Thoracic aorta (tissue), 2 donors: ENCODE measurements around the gene CRACR2A. TPM values are rescaled to one million over a fixed set of nuclear protein-coding genes. Genes with fewer than 3 reads are reported as not detected.
A peak's percentile ranks its signal among the peaks of the same experiment; 100 is the strongest.

Source experiments
- ATAC-seq: fragments of 150-250 bp; one replicate; pipeline ENCODE4 v1.8.0; 2017; ENCODE audit warnings: low read depth; ENCODE audit not compliant: insufficient number of reproducible peaks, low FRiP score
- DNase-seq: peaks from one replicate; pipeline ENCODE4 v3.0.0-alpha.2; 2020; ENCODE audit warnings: low spot score
- H3K27ac ChIP-seq, 2 donors: fragments of 200-600 bp; sonication (generic); 1 replicate in 1 of 2; 2 replicates in 1 of 2; pipeline ENCODE4 v1.5.1; 2016; ENCODE audit warnings: mild to moderate bottlenecking in 2 of 2, moderate library complexity in 2 of 2
- H3K27me3 ChIP-seq: fragments of 200-600 bp; sonication (generic); replicated peaks from 2 replicates; pipeline ENCODE4 v1.6.0; 2016; ENCODE audit warnings: mild to moderate bottlenecking; ENCODE audit not compliant: insufficient read depth
- H3K36me3 ChIP-seq: fragments of 200-600 bp; sonication (generic); one replicate; pipeline ENCODE4 v1.5.1; 2016
- H3K4me1 ChIP-seq, 2 donors: fragments of 200-600 bp; sonication (generic); 1 replicate in 1 of 2; 2 replicates in 1 of 2; pipeline versions ENCODE4 v1.5.1 to v1.6.0; 2016; ENCODE audit warnings: low read depth in 2 of 2, mild to moderate bottlenecking in 1 of 2; ENCODE audit not compliant: control insufficient read depth in 1 of 2
- H3K4me3 ChIP-seq: fragments of 200-600 bp; sonication (generic); 2 replicates; pipeline ENCODE4 v1.5.1; 2016; ENCODE audit warnings: mild to moderate bottlenecking
- H3K9me3 ChIP-seq: fragments of 200-600 bp; sonication (generic); 2 replicates; pipeline ENCODE4 v1.5.1; 2016
- CTCF ChIP-seq: fragments of 200-600 bp; sonication (generic); IDR thresholded peaks from one replicate; pipeline ENCODE4 v1.5.1; 2019; ENCODE audit warnings: antibody characterized with exemption
- total RNA-seq, 2 donors: library from RNA; depleted of rRNA; stranded (reverse); fragments of >200 nt; gene quantifications; one replicate each; pipeline versions ENCODE4 v1.1.0 to v1.2.3, GENCODE V29; 2016

The CRACR2A gene
- total RNA-seq, 2 donors from 2014 or later, result 2.2 to 2.7 TPM

- Histone ChIP-seq H3K36me3 (no peaks in the 10 kb centered on the region), H3K27me3 (no peaks in the 10 kb centered on the region), H3K4me3 (peak overlapping the region; percentile 69), H3K27ac (no peak overlapping the region), H3K4me1 (peaks cover 0 to 6% of the 10 kb centered on the region in 2 donors), H3K9me3 (no peaks in the 10 kb centered on the region)
- ATAC-seq (no peak), DNase-seq (no peak)
- no peak for TF ChIP-seq CTCF
Observed at GRCh38 chr12:3751151-3752095, 1.5 kb downstream of the CRACR2A start.

- H3K4me3 ChIP-seq, result no peak overlapping the region
- no peak for ATAC-seq
Observed at GRCh38 chr12:3750616-3751015, 2.3 kb downstream of the CRACR2A start.

GRCh38 chr12:3748620-3749019 is 4.3 kb downstream of the CRACR2A start:
- no peak for TF ChIP-seq CTCF
- no peak overlapping the region for H3K4me3 ChIP-seq
- H3K36me3 ChIP-seq, result no peaks in the 10 kb centered on the region
- H3K27me3 ChIP-seq, result no peaks in the 10 kb centered on the region
- no peaks in the 10 kb centered on the region for H3K9me3 ChIP-seq
- H3K4me1 ChIP-seq, result peaks cover 0 to 6% of the 10 kb centered on the region in 2 donors
- no peak for ATAC-seq
- DNase-seq, result no peak
- H3K27ac ChIP-seq, result no peak overlapping the region

More at GRCh38 chr12:3750616-3751015, 2.3 kb downstream of the CRACR2A start:
- no peak for DNase-seq
- Histone ChIP-seq H3K27ac (no peak overlapping the region), H3K27me3 (no peaks in the 10 kb centered on the region), H3K9me3 (no peaks in the 10 kb centered on the region), H3K4me1 (peaks cover 0 to 6% of the 10 kb centered on the region in 2 donors), H3K36me3 (no peaks in the 10 kb centered on the region)
- no peak for TF ChIP-seq CTCF

GRCh38 chr12:3747976-3748619 is 4.8 kb downstream of the CRACR2A start:
- Histone ChIP-seq H3K27me3 (no peaks in the 10 kb centered on the region), H3K36me3 (no peaks in the 10 kb centered on the region), H3K27ac (no peak overlapping the region), H3K9me3 (no peaks in the 10 kb centered on the region), H3K4me1 (peaks cover 0 to 6% of the 10 kb centered on the region in 2 donors), H3K4me3 (no peak overlapping the region)
- ATAC-seq (no peak), DNase-seq (no peak)
- no peak for TF ChIP-seq CTCF

- H3K9me3 ChIP-seq, result no peaks in the 10 kb centered on the region
- H3K36me3 ChIP-seq, result no peaks in the 10 kb centered on the region
- H3K27ac ChIP-seq, result no peak overlapping the region
- no peaks in the 10 kb centered on the region for H3K27me3 ChIP-seq
- DNase-seq, result no peak
- ATAC-seq, result no peak
- H3K4me1 ChIP-seq, result peaks cover 0 to under 1% of the 10 kb centered on the region in 2 donors
- TF ChIP-seq CTCF, result no peak
- H3K4me3 ChIP-seq, result no peak overlapping the region
Observed at GRCh38 chr12:3747543-3747942, 5.4 kb downstream of the CRACR2A start.
